NK-92 (cell line): ENCODE data around the gene ZNF398.
"Not testable (repeated sequence)": the region's sequence is repeated elsewhere in the genome, so short reads cannot be mapped to it uniquely, and the experiment has no call there.

Experiments used
- DNase-seq: peaks from one replicate; lab custom pipeline; 2025; ENCODE audit not compliant: unreplicated experiment; lab: John Stamatoyannopoulos, UW

The ZNF398 gene

DNA sequence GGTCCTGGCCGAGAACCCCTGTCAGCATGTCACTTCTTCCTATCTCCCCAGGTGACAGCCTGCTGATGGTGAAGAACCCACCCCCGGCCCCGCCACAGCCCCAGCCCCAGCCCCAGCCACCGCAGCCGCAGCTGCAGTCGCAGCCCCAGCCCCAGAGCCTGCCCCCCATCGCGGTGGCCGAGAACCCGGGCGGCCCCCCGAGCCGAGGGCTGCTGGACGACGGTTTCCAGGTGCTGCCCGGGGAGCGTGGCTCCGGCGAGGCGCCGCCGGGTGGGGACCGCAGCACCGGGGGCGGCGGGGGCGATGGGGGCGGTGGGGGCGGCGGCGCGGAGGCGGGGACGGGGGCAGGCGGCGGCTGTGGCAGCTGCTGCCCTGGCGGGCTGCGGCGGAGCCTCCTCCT, 76.5 kb downstream of the ZNF398 start:
- no peak for DNase-seq

DNA sequence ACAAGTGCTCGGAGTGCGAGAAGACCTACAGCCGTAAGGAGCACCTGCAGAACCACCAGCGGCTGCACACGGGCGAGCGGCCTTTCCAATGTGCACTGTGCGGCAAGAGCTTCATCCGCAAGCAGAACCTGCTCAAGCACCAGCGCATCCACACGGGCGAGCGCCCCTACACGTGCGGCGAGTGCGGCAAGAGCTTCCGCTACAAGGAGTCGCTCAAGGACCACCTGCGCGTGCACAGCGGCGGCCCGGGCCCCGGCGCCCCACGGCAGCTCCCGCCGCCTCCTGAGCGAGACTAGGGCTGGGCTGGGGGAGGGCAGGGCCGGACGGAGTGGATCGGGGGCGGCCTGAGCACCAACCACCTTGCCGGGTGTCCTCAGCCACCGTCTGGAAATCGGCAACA, 77.1 kb downstream of the ZNF398 start:
- no peak for DNase-seq

DNA sequence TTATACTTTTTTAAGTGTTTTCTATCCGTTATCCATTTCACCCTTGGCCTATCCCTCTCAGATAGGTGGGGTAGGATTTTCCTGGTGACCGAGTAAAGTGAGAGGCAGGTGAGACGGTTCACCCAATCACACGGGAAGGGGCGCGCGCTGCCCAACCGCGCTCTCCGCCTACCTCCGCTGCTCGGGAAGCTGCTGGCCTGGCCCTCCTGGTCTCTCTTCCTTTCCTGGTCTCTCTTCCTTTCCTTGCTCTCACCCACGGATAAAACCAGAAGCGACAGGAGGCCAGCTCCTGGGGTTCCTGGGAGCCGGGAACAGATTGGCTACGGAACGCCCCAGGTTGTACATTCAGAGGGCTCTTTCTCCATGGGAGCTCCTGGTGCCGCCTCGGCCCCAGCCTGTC, 77.9 kb downstream of the ZNF398 start:
- DNase-seq = no peak

DNA sequence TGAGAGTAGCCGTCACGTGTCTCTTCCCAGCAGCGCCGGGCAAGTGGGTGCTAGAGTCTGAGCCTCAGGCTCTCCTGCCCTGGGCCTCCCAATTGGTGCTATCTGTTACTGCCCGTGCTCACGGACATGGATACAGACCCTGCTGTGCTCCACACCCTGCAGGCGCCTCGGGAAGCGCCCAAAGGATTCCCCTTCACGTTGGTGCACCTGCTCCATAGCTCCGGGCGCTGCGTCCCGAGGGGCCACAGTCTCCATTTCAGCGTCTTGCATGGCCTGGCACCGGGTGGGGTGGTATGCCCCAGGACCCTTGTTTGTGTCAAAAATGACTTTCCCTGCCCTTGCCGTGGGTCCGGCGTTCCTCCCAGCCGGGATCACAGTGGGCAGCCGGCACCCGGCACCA, 78.4 kb downstream of the ZNF398 start:
- no peak for DNase-seq

DNA sequence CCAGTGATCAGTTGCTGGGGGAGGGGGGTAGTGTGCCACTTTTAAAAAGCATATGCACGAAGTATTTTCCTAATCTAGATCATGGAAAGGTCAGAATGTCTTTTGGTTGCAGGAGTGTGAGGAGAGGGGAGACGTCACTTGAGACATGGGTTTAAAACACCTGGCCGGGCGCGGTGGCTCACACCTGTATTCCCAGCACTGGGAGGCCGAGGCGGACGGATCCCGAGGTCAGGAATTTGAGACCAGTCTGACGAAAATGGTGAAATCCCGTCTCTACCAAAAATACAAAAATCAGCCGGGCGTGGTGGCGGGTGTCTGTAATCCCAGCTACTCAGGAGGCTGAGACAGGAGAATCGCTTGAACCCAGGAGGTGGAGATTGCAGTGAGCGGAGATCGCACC, 79.1 kb downstream of the ZNF398 start:
- DNase-seq = not testable (repeated sequence)

DNA sequence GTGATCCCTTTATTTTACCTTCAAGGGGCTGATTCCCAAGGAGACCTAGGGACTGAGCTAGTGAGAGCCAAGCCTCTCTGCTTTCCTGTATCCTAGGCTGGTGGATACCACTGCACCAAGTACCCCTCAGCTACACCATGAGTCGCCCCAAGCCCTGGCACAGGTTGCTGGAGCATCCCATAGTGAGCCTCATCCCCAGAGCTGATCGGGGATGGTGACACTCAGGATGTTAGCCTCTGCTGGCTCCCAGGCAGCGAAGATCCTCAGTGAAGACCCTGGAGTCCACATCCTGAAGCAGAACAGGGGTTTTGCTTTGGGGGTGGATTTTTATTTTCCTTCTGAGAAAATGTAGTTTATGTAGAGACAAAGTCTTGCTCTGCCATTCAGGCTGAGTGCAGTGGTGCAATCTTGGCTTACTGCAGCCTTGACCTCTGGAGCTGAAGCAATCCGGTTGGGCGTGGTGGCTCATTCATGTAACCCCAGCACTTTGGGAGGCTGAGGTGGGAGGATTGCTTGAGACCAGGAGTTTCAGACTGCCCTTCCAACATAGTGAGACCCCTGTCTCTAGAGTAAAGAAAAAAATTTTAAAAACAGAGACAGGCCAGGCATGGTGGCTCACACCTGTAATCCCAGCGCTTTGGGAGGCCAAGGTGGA, 79.7 kb downstream of the ZNF398 start:
- DNase-seq = no peak

DNA sequence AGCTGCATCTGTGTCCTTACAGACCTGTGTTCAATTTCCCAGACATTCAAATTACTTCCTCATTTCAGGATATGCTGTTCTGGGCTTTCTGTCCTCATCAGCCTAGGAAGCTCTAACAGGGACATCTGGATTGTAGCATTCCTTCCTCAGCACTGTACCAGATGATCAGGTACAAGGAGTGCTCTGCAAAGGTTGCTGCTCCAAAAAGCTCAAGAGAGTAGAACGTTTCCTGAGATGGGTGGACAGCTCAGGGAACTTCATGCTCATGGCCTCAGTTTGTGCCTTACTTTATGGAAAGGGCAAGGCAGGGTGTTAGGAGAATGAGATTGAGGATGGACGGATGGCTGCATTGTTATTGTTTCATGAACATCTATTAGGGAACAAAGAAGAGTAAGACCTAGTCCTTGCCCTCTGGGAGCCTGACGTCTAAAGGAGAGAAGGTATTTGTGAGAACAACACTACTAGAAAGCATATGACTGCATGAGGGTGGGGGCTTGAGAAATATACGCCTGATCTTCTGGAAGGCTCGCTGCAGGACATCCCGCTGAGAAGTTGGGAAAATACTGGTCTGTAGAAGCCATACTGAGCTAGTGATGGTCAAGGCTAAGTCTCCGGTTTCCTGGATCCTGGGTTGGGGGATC, 81.7 kb downstream of the ZNF398 start:
- DNase-seq = no peak

DNA sequence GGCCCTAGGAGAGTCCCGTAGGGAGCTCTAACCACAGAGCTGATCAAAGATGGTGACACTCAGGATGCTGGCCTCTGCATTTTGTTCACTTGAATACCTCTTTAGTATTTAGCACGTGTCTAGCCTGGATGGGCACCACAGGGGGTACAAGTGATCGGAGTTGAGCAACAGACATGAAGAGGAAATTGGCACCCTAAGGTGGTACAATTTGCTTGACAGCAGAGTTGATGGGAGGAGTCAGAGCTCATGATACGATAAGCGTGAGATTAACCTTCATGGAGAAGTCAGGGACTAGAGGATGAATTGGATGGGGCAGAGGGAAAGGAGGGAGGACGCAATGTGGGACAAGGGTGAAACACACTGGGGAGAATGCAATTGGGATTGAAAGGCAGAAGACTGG, 82.3 kb downstream of the ZNF398 start:
- DNase-seq = no peak

DNA sequence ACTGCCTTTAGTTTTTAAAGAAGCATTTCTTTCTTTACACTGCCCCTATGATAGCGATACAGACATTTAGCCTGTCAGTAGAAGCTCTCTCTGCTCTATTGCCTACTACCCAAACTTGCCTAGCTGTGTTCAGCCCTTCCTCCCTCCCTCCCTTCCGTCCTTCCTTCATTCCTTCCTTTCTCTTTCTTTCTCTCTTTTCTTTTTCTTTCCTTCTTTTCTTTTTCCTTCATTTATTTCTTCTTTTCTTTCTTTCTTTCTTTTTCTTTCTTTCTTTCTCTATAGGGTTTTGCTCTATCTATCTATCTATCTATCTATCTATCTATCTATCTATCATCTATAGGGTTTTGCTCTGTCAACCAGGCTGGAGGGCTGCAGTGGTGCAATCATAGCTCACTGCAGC, 85.1 kb downstream of the ZNF398 start:
- DNase-seq = no peak
